ENCODE data around the gene GNG12.

Gene GNG12

DNA sequence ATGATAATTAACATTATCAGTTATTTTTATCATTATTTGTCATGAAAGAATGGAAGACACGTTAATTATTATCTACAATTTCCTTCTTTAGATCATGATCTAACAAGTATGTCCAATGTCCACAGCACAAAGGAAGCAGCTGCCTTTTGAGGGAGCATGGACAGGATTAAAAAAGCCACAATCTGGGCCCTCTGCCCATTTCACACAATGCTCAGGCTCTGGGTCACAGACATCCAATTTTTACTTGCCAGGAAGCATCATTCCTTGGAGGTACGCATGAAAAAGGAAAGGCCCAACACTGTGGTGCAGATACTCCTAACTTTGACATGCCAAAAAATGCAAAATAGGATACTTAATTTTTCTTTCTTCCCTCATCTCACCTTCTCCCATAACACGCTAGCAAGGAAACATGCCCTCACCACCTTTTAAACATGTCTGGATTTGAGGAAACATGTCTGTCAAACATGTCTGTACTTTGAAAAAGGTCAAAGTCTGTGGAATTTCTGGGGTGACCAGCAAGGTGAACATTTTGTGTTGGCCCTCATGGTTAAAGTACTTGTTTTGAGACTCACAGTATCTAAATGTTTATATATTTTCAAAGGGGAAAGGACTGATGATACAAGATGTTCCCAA lies 108.2 kb downstream of the GNG12 start:
- no peak for DNase-seq

DNA sequence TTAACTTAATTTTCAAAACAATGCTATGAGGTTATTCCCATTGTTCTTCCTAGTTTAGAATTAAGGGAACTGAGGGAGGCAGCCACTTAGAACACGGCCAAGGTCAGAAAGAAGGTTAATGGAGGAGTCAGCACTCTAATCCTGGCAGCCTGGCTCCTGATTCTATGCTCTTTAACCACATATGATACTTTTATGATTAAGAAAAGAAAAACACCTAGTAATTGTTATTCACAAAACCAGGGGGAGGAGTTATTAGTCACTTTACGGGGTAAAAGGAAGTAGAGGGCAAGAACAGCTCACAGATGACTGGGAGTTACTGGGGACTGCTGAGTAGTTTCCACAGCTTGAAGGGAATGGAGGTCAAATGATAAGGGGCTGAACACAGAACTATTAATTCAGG lies 109.6 kb downstream of the GNG12 start:
- DNase-seq, result no peak

DNA sequence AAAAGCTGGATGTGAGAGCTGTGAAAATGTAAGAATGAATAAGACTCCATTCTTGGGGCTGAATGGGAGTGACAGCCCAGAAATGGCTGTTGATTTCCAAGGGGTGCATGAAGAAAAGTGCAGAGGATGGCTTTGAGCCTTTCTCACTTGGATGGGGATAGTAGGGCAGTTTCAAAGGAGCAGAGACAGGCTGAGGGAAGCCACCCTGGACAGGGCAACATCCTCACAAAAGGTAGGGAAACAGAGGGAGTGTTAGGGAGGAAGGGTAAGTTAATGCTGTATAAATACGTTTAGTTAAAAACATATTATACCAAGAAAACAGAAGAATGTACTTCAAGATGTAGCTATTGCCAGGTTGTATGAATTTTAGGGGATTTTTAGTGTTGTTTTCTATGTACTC lies 110.1 kb downstream of the GNG12 start:
- DNase-seq, result no peak

DNA sequence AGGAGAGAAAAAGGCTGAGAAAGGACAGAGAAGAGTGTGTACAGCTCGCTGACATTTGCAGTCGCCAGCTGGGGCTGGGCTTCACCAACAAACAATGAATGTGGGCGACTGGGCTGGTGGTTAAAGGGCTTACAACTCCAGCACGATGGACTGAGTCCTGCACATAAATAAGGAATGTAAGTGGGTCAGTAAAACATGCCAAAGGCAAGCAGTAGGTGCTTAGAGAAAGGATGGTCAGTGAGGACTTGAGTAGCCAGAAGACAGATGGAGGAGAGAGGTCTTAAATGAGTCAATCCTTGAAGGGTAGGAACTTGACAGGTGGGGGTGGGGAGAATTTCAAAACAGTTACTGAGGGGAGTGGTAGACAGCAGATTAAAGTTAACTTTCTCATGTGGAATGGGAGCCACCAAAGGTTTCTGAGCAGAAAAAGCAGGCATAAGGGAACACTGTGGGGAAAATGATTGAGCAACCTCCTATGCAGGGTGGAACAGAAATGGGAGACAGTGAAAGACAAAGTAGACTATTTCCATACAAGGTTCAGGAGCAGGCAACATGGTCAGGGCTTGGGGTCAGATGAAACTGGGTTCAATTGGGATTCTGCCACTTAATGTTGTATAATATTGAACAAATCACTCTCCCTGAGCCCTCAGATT lies 110.8 kb downstream of the GNG12 start:
- DNase-seq, result no peak

DNA sequence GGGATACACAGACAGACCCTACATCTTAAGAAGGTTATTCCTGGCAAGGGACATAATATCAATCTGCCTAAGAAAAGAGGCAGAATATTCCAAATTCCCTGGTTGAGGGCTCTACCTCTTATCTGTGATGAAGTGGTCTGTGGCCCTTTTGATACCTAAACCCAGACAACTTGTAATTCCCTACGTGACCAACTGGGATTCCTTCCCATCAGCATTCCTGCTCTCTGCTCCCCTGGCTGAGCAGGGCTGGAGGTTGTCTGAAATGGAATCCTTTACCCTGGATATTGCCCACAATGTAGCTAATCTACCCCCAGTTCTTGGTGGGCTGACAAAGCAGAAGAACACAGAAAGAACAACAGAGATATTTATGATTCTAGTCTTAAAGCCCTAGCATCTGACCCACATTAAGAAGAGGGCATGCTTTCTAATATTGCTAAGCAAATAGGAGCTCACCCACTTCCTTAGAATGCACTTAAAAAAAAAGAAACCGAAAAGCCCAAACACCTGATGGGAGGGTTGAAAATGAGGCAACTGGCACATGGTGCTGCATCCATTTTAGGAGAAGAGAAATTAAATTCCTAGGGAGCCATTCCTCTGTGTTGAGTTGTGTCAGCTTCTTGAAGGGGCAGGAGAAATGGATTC lies 111.5 kb downstream of the GNG12 start:
- DNase-seq, result no peak

DNA sequence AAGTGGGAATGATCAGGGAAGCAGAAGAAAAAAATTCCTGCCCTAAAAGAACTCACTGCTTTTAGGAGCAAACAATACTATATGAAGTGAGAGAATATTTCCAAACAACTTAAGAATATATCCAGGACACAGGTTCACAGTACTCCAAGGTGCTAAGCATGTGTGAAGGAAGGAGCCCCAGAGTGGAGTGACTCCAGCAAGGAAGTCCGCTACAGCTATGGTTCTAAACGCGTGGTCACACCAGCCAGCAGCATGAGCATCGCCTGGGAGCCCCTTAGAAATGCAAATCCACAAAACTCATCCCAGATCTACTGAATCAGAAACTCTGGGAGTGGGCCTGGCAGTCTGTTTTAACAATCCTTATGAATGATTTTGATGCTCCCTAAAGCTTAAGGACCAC lies 112.2 kb downstream of the GNG12 start:
- DNase-seq, result no peak

DNA sequence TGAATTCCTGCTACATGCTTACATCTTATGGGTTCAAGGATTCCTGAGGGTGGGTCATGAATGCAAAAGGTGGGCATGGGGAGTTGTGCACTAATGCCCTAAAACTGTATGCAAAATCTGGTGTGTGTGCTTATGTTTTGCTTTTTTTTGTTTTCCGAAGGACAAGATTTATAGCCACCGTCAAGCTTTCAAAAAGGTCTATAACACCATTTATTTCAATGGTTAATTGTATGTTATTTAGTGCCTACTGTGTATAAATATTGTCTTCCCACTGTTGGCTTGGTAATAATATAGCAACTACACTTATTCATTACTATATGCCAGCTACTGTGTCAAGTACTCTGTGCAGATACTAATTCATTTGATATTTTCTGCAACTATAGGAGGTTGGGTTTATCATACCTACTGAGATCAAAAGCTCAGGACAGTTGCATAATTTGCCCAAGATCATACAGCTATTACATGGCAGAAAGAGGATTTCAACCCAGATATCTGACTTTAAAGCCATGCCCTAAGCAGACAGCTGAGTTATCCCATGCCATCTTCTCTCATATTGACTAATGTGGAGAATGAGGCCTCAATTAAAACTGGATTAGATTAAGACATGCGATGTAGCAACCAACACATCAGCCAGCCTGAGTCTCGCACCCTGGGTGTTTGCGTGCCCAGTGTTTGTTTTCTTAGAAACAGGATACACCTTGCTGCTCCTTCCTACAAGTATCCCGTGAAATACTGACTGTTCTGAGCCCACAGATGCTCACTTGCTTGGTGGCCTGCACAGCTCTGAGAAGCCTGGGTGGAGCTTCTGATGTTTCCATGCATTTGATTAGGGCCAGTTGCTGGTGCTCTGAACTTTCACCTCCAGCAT lies 113.7 kb downstream of the GNG12 start:
- DNase-seq, result no peak

DNA sequence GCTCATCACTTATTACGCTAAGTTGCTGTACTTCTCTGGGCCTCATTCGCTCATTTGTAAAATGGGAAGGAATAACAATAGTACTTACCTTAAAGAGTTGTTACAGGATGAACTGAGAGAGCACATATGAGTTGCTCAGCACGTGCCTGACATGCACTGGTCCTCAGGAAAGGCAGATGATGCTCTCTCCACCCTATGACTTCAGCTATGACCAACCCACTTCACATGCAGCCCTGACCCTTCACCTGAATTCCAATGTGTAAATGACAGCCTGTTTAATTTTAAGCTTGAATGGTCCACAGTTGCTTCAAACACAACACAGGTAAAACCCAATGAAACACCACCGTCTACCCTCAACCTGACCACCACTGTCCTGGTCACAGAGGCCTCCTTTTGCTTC lies 115.4 kb downstream of the GNG12 start:
- DNase-seq, result no peak

DNA sequence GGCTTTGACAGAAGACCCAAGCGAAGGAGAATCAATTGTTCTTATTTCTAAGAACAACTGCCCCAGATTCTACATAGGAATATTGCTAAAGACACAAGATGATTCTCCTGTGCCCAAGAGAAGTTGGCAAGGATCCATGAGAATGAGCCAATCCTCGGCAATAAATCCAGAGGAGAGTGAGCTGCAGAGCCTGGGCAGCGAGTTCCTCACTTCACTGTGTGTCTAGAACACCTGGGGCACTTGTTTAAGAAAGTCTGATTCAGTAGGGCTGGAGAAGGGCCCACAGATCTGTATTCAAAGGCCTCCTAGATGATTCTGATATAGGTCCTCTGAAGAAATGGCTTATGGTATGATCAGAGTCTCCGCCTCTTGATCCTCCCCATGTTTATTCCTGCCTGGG lies 116.5 kb downstream of the GNG12 start:
- no peak for DNase-seq

DNA sequence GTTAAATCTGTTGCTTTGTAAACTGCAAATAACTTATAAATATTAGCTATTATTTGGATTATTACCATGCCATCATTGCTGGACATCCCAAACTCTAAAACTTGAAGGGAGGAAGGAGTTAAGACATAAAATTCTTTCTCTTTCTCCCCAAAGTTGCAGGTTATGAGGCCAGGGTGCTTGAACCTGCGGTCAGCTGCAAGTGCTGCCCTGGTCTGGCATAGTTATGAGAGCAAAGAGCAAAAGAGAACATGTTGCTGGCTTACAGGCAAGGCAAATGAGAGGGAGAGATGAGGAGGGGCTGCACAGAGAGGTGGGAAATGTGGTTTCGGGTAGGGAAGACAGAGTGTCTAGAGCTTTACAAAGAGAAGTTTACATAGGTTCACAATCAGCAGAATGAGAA lies 117.4 kb downstream of the GNG12 start:
- no peak for DNase-seq

DNA sequence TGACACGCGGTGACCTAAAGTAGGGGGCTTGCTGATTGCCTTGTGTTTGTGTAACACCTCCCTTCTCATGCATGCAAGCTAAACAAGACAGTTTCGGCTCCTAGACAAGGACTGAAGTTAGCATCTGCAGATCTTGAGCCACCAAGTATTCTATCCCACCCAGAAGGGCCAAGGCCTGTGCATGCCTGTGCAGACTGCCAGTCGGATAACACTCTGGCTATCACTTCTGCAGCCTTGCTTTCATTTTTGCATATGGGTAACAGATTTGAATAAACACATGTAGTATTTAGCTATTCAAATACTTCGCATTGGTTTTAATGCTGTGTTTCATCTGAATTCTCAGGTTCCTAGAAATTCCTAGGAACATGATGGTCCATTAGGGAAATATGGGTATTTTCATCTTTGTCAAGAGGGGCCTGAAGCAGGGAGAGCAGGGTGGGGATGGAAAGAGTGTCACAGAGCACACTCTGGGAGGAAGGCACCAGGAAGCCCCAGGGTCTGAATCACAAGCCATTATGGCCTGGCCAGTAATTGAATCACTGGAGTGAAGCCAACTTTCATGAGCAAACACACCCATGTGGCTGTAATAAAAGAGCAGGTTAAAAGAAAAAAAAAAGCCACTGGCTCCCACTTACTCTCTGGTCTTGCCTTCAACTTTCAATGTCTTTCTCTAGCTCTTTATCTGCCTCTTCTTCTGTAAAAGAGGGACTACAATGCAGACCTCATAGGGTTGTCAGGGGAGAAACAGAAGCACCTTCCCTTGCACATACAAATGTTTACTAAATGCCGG lies 120.0 kb downstream of the GNG12 start:
- peak; percentile 61 for DNase-seq

DNA sequence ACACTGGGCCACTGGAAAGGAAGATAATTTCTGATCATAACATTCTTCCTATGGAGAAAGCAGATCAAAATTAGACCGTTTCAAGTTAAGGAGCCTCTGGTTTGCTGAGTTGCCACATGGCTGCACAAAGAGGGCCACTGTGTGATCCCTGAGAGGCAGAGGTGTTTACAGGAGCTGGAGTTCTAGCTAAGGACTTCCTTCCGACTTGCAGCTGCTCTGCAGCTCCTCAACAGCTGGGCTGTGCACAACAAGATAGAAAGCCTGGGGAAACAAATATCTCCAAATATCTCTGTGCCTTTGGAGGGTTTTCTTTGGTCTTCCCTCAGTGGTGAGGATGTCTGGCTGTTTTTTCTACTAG lies 121.4 kb downstream of the GNG12 start:
- DNase-seq, result no peak

DNA sequence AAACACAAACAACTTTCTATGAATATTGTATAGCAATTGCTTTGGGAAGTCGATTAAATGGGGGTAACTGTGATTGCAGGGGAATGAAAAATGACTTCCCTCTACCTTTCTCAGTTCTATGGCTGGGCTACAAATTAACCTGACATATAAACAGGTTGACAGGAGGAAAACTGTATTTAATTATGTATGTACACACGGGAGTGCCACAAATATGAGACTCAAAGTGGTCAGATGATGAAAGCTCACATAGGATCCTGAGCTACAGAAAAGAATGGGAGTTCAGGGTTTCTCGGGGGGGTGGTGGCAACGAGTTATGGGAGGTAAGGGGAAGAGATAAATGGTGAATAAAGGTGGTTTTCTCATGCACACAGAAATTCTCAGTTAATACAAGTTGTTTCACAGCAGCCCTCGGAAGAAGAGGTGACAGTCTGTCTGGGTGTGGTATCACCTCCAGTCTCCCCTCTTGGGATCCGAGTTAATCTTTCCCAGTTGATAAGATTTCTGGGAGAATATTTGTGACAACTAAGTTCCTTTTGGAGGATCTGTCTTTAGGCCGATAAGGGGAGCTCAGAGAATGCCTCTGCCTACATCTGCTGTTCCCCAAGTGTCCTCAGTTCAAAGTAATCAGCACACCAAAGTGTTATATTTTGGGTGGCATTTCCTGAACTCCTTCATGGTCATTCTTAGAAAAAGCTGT lies 122.0 kb downstream of the GNG12 start:
- DNase-seq, result no peak

DNA sequence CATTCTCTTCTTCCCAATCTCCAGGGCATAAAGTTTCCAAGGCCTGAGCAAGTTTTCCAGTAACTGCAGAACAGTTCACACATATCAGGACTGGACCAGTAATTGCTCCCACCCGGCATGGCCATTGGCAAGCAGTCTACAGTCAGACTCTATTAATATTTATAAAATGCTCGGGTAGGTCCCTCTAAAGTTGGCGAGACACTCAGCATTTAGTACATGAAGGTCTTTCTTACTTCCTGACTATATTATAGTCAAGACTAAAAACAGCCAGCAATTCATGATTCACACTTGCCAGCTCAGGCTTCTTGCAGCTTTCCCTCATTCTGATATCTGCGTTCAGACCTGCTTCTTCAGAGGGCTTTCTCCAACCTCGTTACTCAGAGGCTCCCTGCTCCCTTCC lies 122.8 kb downstream of the GNG12 start:
- DNase-seq, result no peak

DNA sequence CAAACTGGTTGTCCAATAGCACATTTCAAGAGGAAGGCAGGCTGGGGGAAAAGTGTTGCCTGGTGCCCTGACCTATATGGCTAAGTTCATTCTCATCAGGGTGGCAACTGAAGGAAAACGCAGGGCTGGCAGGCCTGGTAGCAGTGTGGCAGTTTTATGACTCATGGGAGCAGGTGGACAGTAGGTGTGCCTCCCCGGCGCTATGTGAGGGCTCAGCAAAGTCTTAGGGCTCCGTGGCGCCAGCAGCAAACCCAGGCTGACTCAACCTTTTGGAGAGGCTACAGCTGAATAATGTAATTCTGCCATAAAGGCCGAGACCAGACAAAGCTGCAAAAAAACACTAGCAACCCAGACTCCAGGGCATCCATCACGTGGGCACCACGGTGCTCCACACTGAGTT lies 124.7 kb downstream of the GNG12 start:
- DNase-seq, result no peak

DNA sequence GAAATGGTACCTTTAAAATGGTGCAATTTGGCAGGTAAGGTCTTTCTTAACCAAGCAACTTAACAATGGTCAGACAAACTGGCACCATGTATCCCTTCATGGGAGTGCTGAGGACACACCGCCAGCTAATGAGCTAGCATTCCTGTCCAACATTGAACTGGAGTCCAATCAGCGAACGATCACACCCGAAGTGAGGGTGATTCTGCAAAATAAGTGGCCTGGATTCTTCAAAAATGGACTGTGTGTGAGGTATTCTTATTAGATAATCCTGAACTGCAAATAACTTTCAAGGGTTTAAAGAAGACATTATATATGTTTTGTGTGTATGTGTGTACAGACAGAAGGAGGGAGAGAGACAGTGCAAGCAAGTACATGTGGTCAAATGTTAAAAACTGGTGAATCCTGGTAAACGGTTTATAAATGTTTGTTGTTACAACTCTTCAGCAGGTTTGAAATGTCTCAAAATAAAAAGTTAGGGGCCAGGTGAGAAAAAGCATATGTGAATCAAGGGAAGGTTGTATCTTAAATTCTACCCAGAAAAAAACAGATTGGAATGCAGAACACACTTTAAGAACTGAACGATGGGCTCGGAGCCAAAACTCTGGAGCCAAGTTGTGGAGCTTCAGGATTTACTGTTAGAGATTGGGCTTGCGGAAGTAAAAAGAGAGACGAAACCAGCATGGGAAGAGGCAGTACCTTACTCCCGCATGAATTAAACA lies 127.4 kb downstream of the GNG12 start:
- no peak for DNase-seq

DNA sequence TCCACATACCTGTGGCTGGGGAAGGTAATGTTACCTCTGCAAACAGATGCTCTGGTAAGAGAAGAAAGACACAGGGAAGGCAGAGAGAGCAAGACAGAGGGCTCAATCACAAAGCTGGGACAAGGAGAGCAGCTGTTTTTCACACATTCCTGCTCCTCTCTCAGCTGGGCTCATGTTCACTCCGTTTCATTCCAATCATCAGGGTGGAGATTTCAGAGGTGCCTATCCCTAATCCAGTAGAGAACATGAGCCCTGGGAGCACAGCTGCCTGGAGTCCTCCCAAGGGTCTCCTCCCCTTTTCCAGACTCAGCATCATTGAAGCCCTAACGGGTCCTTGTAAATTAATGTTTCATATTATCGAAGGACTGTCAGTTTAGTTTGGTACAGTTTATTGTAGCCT lies 128.9 kb downstream of the GNG12 start:
- no peak for DNase-seq

DNA sequence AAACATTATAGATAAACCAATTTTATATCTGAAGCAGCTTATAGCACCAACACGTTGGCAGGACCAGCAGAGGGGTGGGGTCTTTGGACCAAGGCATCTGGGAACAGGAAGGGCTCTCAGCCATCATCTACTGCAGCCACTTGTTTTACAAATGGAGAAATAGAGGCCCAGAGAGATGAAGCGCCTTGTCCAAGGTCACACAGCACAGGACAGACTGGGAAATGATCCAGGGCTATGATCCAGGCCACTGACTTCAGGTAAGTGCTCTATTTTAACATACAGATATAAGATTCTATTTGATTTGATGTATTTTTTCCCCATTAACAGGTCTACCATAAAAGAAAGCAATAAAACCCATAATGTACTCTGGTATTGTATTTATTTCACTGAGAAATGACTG lies 131.4 kb downstream of the GNG12 start:
- DNase-seq, result no peak

DNA sequence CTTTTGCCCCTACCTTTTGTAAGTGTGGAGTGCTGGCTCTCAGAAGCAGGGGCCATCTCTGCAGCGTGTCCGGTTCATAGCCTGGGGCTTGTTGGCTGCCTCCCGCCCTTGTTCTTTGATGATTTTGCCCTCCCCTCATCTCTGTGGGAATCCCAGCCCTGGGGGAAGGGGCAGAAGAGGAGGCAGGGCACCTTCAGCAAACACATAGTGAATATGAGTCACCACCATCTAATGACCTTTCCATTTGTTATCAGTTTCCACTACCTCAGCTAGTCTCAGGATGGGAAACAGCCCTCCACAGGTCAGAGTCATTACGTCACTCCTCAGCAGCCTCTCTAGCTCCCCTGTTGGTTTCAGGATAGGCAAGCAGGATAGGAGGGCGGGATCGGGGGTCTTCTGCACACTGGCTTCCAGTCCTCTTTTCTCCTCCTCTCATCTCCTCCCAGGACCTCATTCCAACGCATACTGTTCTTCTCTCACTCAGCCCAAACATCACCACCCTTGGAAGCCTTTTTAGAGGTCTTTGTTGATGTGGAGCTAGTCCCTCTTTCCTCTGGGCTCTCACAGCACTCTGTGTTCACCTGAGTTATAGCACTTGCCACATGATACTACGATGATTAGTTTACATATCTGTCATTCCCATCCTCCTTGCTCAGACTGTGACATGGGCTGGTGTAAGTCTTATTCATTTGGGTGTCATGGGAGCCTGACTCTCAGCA lies 132.4 kb downstream of the GNG12 start:
- no peak for DNase-seq

DNA sequence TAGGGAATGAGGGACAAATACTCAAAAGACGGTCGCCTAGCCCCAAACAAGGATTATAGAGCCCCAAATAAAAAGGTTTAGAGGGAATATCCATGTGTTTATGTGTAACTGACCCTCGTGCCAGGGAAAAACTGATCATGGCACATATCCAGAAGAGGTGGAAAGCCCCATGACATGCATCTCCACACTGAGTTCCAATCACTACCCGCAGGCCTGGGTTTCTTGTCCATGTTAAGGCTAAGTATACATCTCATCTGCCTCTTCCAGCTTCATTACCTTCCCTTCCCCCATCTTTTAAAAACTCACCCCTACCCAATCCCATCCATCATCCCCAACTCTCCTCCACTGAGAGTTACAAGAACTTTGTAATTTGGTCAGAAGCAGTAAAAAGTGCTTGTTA lies 133.0 kb downstream of the GNG12 start:
- no peak for DNase-seq

DNA sequence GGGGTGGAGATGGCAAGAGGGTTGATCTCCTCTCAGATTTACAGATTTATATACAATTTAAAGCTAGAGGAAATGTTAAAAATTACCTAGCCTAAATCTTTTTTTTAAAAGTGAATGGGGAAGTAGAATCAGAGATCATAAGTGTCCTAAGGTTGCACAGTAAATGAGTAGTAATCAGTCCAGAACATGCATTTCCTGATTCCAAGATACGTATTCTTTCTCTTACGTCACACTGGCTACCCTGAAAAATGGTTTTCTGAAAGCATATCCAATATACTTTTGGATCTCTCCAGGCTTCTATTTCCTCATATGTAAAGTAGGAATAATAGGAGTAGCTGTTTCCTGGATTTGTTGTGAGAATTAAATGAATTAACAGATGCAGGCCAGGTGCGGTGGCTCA lies 136.6 kb downstream of the GNG12 start:
- DNase-seq, result no peak

Measured in DMS 273 treated with DMSO at 0.1 percent for 48 hours (cell line).